GM11168 (cell line): ENCODE measurements around the gene CRIM1.

ENCODE experiments used
- in situ Hi-C: fragments of 300-500 bp; cut with MboI; formaldehyde crosslinking; loops from one replicate; pipeline ENCODE4 v1.12.0; 2022; ENCODE audit warnings: low sequenced_read_pairs; ENCODE audit not compliant: unreplicated experiment

CRIM1 gene

GRCh38 chr2:36536776-36537175 lies 181.2 kb downstream of the CRIM1 start:
- in situ Hi-C loops: no loop called here

- in situ Hi-C loops: no loop called here
Measured at GRCh38 chr2:36538335-36538734, 182.8 kb downstream of the CRIM1 start.

- in situ Hi-C loops: no loop called here
Measured at GRCh38 chr2:36539631-36540030, 184.1 kb downstream of the CRIM1 start.

GRCh38 chr2:36540986-36541754 lies 185.6 kb downstream of the CRIM1 start:
- in situ Hi-C loops: no loop called here

DNA sequence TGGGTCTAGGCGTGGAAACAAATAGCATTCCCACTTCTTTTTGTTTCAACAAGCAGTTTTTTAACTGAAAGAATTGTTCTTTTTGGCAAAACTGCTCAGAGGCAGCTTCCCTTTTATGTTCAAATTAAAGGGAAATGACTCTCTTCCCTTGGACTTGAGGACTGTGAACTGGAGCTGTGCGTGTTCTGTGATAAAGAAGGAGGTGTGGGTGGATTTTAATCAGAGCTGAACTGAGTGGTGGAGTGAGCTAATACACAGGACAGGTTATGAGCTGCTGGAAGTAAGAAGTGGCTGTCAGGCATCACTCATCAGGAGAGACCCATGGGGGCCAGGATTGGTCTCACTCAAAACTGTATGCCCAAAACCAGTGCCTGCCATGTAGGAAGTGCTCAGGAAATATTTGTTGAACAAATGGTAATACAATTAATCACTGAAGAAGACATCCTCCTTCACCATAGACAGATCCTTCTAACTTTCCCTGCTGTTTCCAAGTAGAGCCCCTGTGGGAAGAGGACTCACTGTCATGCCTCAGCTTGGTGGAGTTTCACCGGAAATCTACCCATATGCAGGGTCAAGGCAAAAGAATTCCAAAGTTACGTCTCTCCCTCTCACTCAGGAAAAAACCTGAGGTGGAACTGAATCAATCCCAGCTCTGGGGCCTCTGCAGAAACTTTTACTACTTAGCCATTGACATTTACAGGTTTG lies 186.5 kb downstream of the CRIM1 start:
- in situ Hi-C loops: no loop called here

DNA sequence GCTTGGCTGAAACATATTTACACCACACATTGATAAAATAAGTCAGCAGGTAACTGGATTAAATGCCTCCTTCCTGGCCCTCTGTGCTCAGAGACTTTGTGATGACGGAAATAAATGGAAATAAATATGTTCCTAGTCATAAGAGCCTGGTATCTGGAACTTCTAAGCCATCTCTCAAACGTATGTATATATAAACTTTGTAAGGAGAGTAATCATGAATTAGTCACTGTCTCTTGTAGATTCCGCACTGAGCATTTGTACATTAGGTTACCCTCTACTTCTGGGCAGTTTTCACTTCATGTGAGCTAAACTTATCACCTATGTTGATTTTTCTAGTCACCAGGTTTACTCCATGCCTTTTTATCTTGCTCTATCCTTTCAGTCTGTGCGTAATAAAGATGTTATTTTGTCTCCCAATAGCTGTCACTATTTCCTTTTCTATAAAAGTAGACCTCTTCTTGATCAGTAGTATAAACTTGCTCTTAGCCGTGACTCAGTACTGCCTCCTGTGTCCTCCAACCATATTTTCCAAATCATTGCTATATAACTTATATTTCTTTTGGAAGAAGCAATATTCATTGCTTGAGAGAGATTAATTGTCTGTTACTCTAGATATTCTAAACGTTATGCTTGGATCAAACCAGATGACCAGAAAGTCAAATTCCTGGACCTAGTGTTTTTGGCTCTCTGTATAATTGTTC lies 189.2 kb downstream of the CRIM1 start:
- in situ Hi-C loops: no loop called here

GRCh38 chr2:36545871-36546416 lies 190.4 kb downstream of the CRIM1 start:
- in situ Hi-C loops: no loop called here

DNA sequence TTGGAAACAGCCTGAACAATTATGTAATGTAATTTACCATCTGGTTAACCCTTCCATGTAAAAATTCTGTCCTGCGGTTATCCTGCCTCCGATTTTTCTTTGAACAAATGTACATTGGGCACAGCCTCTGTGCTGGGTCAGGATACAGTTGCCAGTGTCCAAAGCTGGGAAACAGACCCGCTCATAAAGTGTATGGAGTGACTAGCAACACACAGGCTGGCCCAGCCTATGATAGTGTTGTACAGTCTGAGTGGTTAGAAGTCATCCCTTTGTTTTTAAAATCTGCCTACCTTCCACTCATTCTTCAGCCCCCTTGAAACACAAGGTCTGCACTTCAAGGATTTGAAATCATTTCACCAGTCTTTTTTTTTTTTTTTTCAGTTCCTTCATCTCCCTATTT lies 192.3 kb downstream of the CRIM1 start:
- in situ Hi-C loops: no loop called here

DNA sequence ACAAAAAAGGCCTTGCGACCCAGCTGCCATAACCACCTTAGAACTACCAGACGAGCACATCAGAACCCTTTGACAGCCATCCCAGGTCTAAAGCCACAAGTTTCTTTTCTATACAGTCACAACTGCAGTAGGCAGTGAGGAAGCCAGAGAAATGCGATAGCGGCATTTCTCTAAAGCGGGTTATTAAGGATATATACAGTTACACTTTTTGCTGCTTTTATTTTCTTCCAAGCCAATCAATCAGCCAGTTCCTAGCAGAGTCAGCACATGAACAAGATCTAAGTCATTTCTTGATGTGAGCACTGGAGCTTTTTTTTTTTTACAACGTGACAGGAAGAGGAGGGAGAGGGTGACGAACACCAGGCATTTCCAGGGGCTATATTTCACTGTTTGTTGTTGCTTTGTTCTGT lies 193.6 kb downstream of the CRIM1 start:
- in situ Hi-C loops: no loop called here

DNA sequence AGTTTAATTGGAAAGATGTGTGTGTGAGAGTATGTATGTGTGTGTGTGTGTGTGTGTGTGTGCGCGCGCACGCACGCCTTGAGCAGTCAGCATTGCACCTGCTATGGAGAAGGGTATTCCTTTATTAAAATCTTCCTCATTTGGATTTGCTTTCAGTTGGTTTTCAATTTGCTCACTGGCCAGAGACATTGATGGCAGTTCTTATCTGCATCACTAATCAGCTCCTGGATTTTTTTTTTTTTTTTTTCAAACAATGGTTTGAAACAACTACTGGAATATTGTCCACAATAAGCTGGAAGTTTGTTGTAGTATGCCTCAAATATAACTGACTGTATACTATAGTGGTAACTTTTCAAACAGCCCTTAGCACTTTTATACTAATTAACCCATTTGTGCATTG lies 194.4 kb downstream of the CRIM1 start:
- in situ Hi-C loops: no loop called here

GRCh38 chr2:36553683-36554082 lies 198.1 kb downstream of the CRIM1 start:
- in situ Hi-C loops: no loop called here

- in situ Hi-C loops: no loop called here
Measured at GRCh38 chr2:36554531-36554930, 199.0 kb downstream of the CRIM1 start.

GRCh38 chr2:36555789-36556188 lies 200.2 kb downstream of the CRIM1 start:
- in situ Hi-C loops: no loop called here

- in situ Hi-C loops: no loop called here
Measured at GRCh38 chr2:36556842-36557241, 201.3 kb downstream of the CRIM1 start.

DNA sequence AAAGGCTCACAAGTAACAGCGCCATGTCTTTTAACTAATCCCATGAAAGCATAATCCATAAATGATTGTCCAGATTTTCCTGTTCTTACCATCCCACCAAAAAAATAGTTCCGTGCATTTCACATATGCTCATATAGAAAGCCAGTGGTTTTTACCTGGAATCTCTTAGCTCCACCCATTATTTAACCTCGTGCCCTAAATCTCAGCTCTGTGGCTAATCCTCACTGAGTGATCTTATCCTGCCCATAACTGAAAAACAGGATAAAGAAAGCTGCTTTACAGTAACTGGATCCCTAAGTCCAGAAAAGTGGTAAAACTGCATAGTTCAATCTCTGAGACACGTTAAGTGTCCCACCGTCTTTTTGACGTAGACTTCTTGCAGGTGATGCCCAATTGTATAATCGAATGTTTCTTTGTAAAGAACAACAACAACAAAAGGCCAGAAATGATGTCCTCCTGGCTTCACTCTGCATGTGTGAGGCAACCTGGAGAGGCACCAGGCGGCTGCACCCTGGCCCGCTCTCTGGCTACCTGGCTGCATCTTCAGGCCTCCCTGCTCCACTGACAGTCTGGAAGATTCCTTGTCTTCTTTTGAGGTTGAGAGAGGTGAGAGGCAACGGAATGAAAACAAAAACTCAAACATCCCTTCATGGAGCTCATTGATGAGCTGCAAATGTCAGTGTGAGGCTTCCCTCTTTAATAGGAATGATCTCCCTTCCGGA lies 203.8 kb downstream of the CRIM1 start:
- in situ Hi-C loops: no loop called here

DNA sequence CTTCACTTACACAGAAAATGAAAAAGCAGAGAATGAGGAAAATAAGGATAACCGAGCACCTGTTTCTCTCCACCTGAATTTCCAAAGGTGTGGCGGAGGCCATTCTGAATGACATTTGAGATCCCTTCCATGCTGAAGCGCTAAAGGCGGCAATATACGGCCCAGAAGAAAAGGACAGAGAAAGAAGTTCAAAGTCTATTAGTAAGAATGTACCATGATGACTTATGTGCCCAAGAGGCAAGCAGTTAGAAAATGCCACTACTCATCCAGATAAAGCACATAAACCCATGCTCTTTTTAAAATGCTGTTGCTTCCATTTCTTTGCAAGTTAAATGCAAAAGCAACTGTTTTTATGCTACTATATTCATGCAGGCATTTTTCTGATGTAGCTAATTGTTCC lies 205.1 kb downstream of the CRIM1 start:
- in situ Hi-C loops: no loop called here

DNA sequence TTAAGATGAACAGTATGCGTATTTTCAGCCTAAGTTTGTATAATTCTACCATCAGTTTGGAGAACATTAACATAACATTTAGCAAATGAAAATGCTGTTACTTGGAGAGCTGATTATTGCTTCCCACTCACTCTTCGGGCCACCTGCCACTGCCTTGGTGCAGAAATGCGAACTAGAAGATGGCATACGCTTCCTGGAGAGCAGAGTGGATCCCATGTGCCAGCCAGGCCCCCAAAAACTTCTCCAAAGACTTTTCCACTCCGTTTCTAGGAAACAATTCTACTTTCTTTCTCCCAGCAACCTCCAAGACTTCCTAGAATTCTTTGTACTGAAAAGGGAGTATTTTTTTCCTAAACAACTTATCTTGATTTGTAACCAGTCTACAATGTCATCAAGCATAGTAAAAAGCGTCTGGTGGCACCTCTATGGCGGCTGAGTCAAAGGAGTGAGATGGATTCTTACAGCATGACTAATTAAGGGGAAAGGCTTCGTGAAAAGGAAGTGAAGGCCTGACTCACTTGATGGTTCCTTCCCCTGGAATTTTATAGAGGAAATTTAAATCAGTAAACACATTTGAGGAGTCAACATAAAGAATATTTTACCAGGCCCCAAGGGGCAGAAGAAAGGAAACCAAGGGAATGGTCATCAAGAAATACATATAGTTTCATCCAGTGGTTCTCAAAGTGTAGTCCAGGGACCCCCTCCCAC lies 205.8 kb downstream of the CRIM1 start:
- in situ Hi-C loops: no loop called here

DNA sequence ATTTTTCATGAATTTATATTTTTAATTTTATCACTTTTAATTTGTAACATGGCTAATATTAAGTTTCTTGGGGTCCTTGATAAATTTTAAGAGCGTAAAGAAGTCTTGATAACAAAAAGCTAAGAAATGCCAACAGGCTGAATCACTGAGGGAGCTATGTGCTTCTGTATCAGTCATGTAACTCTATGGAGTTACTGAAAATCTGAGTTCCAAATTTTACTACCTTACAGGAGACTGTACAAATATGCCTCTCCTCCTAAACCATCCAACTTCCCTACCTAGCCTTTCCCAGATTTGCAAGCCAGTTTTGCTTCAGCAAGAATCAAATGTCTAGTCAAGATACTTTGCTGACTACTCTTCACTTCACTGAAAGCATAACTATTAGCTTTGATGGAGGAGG lies 206.7 kb downstream of the CRIM1 start:
- in situ Hi-C loops: no loop called here

DNA sequence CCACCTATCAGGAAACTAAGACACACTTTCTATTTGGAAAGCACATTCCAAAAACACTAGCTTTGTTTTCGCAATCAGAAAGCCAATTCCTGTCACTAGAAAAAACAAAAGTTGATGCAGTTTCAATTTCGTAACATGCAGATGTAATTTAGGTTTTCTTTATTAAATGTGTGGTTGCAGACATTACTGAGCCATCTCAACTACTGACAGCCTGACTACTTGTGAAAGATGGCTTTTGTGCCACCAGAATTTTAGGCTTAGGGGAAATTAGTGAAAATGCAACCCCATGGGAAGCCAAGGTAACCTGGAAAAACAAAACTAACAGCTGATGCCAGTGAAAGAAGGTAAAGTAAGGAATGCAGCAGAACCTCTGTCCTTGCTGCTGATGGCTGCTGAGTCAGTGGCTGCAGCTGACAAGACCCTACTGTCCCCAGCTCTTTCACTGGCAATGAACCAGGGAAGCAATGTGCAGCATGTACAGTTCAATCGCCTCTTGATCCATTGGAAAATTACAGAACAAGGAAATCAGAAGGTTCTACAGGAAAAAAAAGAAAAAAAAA lies 207.5 kb downstream of the CRIM1 start:
- in situ Hi-C loops: no loop called here
